Superior temporal gyrus (tissue), 1 donor: ENCODE data around the gene HSPA5.
A peak's percentile ranks its signal among the peaks of the same experiment; 100 is the strongest.

Experiments used
- DNase-seq: peaks from one replicate; pipeline ENCODE4 v3.0.0-alpha.2; 2016; ENCODE audit errors: extremely low spot score

Gene HSPA5

DNA sequence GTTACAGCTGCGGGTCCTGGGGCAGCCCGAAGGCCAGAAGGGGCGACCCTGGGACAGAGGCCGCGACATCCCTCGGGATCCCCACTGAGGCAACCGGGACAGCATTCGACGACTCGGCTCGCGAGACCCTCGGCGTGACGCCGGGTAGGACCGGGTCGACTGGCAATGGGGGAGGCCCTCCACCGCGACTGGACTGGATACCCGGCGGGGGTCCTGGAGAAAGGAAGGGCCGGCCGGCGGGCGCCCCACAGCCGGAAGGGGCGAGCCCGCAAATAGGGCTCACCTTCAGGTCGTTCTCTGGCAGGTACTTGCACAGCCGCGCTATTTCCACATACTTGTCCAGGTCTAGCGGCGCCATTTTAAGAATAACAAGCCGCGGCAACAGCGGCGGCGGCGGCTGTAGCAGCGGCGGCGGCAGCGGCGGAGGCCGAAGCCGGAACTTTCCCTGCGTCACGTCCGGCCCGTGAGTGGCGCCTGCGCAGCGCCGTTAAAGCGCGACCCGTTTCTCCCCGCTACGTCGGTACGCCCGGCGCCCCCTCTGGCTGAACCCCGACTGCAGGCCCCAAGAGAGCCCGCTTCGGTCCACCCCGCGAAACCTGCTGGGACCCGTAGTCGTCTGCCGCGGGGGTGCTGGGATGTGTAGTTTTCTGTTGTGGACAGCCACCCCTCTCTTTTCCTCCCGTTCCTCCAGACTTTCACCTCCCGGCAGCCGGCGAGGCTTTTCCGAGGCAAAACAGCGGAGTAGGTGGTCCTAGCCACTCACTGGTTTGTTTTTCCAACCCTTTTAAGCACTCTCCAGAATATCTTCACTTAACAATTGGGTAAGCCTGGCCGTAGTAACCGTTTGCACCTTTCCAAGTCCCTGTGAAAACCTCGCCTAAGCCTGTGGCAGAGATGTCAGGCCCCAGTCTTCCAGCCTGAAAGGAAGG lies 51.5 kb downstream of the HSPA5 start, which contains the start of gene PPP6C:
PPP6C (minus strand) TSS at position 443 of the 929 bp plus-strand sequence; CDS start at position 358, 85 bp downstream.
- peak; percentile 97 for DNase-seq

GRCh38 chr9:125189011-125189360 lies 52.2 kb downstream of the HSPA5 start:
- DNase-seq = no peak
